Limb (tissue), 2 donors: Measurements from ENCODE around the gene TOMM7.
"Not testable (repeated sequence)": the region's sequence is repeated elsewhere in the genome, so short reads cannot be mapped to it uniquely, and the experiment has no call there.

Experiments used
- DNase-seq, 2 donors: peaks; one replicate each; pipeline ENCODE4 v3.0.0-alpha.2; 2016; ENCODE audit errors: extremely low spot score in 2 of 2

TOMM7 gene

DNA sequence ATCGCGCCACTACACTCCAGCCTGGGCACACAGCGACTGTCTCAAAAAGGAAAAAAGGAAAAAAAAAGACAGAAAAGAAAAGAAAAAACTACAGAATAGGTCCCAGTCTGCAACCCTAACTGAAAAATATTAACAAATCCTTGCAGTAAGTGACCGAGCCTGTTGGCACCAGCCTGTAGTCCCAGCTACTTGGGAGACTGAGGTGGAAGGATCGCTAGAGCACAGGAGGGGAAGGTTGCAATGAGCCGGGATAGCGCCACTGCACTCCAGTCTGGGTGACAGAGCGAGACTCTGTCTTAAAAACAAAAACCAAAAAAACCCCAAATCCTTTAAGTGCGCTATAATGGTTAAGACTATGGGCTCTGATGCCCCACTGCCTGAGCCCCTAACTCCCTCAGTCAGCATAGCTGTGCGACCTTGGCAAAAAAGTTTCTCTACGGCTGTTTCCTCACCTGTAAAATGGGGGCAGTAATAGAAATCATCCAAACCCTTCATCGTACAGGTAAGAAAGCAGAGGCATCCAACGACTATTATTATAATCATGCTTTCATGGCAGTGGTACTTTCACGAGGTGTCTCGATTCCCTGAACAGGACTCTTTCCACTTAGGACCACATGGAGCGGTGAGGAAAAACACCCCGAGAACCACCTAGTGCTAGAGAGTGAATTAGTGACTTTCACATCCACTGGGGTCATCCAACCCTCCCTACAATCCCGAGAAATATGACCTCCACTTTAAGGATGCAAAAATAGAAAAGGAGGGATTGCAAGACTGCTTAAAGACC, 755 bp downstream of the TOMM7 start:
- DNase-seq = no peak

GRCh38 chr7:22819476-22819875, 3.2 kb downstream of the TOMM7 start:
- no peak for DNase-seq

DNA sequence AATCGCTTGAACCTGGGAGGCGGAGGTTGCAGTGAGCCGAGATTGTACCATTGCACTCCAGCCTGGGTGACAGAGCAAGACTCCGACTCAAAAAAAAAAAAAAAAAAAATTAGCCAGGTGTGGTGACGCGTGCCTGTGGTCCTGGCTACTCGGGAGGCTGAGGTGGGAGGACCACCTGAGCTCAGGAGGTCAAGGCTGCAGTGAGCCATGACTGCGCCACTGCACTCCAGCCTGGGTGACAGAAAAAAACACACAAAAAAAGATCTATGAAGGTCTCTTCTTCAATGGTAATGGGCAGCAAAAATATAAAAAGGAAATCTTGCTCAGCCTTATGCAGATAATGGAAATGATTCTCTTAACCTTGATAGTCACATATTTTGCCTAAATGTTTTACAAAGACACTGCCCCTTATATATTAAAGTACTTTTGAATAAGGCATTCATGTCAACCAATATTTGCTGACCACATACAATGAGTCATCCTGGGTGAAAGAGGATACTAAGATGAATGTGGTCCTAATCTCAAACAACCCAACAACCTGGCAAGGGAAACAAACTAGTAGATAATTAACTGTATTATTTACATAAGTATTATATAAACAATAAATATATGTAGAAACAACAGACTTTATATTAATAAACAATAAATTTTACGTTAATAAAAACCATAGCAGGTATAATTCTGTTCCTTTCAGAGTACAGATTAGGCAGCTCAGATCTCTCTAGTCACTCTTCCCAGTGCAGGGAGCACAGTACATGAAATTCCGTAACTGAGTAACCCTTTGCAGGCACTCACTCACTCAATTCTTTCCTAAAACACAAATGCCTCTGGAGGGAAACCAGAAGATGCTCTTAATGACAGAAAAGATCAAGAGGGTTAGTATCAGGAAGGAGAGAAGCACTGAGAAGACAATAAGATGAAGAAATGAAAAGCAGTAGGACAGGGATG, 8.1 kb downstream of the TOMM7 start:
- no peak for DNase-seq

GRCh38 chr7:22812353-22812752, 10.3 kb downstream of the TOMM7 start:
- DNase-seq = no peak

- DNase-seq = no peak
Measured at GRCh38 chr7:22811746-22812280, 10.8 kb downstream of the TOMM7 start.

DNA sequence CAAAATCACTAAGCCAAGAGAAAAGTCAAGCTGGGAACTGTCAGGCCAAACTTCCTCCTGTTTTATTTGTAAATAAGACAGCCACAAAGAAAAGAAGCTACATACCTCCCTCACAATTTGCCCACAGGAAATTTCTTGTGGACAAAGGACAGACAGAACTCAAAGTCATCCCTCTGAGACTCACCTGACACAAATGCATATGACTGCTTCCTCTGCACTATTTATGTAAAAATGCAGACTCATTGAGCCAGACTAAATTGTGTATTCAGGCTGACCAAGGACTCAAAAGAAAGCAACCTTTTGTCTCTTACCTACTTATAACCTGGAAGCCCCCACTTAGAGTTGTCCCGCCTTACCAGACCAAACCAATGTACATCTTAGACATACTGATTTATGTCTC, 11.8 kb downstream of the TOMM7 start:
- DNase-seq = no peak

DNA sequence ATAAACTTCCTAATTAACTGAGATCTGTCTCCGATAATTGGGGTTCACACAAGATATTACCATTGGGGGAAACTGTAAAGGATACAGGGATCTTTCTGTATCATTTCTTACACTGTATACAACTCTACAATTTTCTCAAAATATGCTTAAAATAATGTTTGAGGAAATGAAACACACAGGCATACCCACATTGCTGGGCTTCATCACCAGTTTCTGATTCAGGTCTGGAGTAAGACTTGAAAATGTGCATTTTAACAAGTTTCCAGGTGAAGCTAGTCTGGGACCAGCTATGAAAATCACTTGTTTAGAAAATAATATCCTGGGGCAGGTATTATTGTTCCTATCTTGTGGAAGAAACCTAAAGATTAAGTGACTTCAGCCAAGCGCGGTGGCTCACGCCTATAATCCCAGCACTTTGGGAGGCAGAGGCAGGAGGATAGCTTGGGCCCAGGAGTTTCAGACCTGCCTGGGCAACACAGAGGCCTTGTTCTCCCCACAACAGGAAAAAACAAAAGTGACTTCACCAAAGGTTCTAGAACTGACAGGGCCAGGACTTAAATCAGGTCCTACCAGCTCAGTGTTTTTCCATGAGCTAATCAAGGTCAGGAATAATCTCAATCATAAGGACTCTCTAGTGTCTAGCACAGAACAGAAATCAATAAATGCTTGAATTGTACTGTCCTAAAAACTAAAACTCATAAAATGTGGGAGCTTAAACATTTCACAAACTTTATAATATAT, 12.6 kb downstream of the TOMM7 start:
- DNase-seq = no peak

- no peak for DNase-seq
Measured at GRCh38 chr7:22808140-22808539, 14.5 kb downstream of the TOMM7 start.

GRCh38 chr7:22806752-22807151, 15.9 kb downstream of the TOMM7 start:
- DNase-seq = no peak

GRCh38 chr7:22805227-22805626, 17.4 kb downstream of the TOMM7 start:
- DNase-seq = no peak

DNA sequence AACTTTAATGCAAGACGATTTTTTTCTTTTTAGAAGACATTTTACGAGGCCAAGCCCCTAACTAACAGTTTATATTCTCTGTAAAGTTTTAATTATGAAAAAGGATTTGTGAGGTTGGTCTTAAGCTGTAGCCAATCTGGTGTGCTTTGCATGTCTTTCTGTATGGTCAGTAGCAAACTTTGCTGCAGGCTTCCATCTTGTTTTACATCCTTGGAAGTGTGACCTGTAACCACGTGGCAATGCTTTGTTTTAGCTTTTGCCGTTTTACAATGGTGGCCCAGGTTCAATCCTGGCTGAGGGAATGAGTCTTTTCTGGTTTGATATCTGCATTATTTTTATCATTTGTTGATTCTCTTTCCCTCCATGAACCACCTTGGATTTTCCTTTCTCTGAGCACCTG, 19.8 kb downstream of the TOMM7 start:
- DNase-seq = not testable (repeated sequence)

GRCh38 chr7:22802426-22802825, 20.2 kb downstream of the TOMM7 start:
- peak in 1 of 2 donors; percentile 31 for DNase-seq

- DNase-seq = no peak
Measured at GRCh38 chr7:22801912-22802311, 20.7 kb downstream of the TOMM7 start.

DNA sequence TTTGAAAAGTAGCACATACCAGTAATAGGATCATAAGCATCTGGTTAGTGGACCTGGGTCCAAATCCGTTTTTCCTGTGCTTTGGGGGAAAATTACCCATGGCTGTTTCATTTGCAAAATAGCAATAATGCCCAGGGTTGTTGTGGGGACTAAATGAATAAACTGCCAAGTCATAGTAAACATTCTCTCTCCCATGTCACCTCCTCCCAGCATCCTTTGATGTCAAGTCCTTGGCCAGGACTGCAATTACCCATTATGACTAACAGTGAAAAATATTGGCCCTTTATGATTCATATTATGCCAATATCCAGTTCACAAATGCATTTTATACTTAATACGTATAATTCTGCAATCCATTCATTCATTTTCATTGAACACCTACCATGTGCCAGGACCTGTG, 23.0 kb downstream of the TOMM7 start:
- DNase-seq = no peak

GRCh38 chr7:22793593-22794462, 28.8 kb downstream of the TOMM7 start:
- no peak for DNase-seq

DNA sequence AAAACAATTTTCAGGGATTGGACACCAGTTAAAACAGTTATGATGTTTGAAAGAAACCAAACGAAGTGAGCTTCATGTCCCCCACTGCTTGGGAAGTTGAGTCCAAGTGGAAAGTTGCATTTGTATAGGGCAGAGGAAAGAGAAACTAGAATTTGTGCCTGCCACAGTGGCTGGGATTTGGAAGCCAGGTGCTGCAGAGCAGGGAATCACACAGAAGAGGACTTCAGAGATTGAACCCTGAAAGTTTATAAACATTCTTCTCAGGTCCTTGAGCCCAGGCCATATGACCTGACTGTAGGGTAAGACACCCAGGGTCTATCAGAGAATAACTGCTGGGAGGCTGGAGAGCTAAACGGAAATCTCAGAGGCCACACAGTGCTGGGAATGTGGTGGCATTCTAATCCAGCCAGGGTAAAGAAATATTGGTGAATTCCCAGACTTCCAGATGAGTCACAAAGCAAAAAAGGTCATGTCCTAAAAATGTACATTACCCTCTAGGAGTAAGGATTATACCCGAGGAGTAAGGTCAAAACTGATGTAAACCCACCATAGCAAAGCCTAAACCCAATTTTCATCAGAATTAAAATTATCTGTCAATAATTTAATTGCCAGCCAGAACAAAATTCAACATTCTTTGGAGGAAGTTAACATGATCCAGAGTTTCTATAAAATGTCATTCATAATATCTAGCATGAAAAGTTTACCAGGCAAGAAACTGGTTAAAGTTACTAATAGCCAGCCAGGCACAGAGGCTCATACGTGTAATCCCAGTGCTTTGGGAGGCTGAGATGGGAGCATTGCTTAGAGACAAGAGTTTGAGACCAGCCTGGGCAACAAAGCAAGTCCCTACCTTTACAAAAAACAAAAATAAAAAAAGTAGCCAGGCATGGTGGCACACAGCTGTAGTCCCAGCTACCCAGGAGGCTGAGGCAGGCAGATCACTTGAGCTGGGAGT, 31.2 kb downstream of the TOMM7 start:
- no peak for DNase-seq

- not testable (repeated sequence) for DNase-seq
Measured at GRCh38 chr7:22790640-22791039, 32.0 kb downstream of the TOMM7 start.

DNA sequence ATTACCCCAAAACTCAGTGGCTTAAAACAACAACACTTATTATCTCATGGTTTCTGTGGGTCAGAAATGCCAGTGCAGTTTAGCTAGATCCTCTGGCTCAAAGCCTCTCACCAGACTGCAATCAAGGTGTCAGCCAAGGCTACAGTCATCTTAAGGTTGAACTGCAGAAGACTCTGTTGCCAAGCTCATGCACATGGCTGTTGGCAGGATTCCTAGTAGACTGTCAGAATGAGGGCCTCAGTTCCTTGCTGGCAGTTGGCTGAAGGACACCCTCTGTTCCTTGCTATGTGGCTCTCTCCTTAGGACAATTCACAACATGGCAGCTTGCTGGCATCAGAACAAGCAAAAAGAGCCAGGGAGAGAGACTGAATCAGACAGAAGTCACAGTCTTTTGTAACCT, 34.7 kb downstream of the TOMM7 start:
- DNase-seq = no peak

GRCh38 chr7:22786290-22786932, 36.2 kb downstream of the TOMM7 start:
- DNase-seq = no peak
